ENCODE measurements around the gene GPX8. TPM values are rescaled to one million over a fixed set of nuclear protein-coding genes. Genes with fewer than 3 reads are reported as not detected.

Gene GPX8
- total and polyA plus RNA-seq, 2 of the 13 experiments (the other 11 are each of a cell fraction or from before 2014, with no cell fraction given), result 0.33 to 0.94 TPM

DNA sequence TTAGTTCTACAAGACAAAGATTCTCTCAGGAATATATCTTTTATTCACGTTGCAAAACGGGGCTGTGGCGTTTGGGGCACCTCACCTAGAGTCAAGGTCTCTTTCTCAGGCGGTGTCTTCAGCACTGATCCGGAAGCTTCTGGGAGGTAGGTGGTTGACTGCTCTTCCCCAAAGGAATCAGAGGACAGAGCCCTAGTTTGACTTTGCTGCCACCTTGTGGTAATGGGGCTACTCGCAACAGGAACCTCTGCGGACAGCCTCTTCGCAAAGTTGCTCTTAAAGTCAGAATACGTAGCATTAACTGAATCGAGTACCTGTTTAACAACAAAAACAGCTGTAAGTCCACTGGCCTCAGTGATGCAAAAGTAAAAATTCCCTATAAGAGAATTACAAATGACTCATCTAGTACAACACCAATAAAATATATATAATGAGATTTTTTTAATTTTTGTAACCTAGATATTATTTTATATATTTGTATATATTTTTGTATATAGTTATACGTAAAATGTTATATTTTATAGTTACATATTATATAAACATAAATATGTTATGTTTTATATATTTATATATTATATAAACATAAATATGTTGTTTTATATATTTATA lies 13.3 kb upstream of the GPX8 start (continued):
- TF ChIP-seq, protein P1, sequence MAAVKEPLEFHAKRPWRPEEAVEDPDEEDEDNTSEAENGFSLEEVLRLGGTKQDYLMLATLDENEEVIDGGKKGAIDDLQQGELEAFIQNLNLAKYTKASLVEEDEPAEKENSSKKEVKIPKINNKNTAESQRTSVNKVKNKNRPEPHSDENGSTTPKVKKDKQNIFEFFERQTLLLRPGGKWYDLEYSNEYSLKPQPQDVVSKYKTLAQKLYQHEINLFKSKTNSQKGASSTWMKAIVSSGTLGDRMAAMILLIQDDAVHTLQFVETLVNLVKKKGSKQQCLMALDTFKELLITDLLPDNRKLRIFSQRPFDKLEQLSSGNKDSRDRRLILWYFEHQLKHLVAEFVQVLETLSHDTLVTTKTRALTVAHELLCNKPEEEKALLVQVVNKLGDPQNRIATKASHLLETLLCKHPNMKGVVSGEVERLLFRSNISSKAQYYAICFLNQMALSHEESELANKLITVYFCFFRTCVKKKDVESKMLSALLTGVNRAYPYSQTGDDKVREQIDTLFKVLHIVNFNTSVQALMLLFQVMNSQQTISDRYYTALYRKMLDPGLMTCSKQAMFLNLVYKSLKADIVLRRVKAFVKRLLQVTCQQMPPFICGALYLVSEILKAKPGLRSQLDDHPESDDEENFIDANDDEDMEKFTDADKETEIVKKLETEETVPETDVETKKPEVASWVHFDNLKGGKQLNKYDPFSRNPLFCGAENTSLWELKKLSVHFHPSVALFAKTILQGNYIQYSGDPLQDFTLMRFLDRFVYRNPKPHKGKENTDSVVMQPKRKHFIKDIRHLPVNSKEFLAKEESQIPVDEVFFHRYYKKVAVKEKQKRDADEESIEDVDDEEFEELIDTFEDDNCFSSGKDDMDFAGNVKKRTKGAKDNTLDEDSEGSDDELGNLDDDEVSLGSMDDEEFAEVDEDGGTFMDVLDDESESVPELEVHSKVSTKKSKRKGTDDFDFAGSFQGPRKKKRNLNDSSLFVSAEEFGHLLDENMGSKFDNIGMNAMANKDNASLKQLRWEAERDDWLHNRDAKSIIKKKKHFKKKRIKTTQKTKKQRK (IDR thresholded peaks at IDR 0.05; ENCODE audit: low read length), result no peak
- TF ChIP-seq, protein P2, sequence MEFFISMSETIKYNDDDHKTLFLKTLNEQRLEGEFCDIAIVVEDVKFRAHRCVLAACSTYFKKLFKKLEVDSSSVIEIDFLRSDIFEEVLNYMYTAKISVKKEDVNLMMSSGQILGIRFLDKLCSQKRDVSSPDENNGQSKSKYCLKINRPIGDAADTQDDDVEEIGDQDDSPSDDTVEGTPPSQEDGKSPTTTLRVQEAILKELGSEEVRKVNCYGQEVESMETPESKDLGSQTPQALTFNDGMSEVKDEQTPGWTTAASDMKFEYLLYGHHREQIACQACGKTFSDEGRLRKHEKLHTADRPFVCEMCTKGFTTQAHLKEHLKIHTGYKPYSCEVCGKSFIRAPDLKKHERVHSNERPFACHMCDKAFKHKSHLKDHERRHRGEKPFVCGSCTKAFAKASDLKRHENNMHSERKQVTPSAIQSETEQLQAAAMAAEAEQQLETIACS (CRISPR knock-in tag; IDR thresholded peaks at IDR 0.05), result no peak
- TF ChIP-seq KDM1A (CRISPR knock-in tag; IDR thresholded peaks at IDR 0.05), result no peak
- TF ChIP-seq ZEB1 (IDR thresholded peaks at IDR 0.05; ENCODE audit: insufficient replicate concordance, low read depth), result no peak
- TF ChIP-seq XBP1 (CRISPR knock-in tag; IDR thresholded peaks at IDR 0.05), result no peak
- TF ChIP-seq GATAD1 (CRISPR knock-in tag; IDR thresholded peaks at IDR 0.05), result 0 out of 2 replicates have a peak, but pooled peaks have one; percentile 15
- TF ChIP-seq ZBTB38 (CRISPR knock-in tag; IDR thresholded peaks at IDR 0.05), result no peak
- TF ChIP-seq, protein P3, sequence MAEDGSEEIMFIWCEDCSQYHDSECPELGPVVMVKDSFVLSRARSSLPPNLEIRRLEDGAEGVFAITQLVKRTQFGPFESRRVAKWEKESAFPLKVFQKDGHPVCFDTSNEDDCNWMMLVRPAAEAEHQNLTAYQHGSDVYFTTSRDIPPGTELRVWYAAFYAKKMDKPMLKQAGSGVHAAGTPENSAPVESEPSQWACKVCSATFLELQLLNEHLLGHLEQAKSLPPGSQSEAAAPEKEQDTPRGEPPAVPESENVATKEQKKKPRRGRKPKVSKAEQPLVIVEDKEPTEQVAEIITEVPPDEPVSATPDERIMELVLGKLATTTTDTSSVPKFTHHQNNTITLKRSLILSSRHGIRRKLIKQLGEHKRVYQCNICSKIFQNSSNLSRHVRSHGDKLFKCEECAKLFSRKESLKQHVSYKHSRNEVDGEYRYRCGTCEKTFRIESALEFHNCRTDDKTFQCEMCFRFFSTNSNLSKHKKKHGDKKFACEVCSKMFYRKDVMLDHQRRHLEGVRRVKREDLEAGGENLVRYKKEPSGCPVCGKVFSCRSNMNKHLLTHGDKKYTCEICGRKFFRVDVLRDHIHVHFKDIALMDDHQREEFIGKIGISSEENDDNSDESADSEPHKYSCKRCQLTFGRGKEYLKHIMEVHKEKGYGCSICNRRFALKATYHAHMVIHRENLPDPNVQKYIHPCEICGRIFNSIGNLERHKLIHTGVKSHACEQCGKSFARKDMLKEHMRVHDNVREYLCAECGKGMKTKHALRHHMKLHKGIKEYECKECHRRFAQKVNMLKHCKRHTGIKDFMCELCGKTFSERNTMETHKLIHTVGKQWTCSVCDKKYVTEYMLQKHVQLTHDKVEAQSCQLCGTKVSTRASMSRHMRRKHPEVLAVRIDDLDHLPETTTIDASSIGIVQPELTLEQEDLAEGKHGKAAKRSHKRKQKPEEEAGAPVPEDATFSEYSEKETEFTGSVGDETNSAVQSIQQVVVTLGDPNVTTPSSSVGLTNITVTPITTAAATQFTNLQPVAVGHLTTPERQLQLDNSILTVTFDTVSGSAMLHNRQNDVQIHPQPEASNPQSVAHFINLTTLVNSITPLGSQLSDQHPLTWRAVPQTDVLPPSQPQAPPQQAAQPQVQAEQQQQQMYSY (CRISPR knock-in tag; IDR thresholded peaks at IDR 0.05), result no peak
- no peak for TF ChIP-seq MAFK (conservative IDR thresholded peaks at IDR 0.05 in 1 of 2, IDR thresholded peaks at IDR 0.05 in 1 of 2; ENCODE audit: low read length in 2 of 2)
- TF ChIP-seq ELF1 (CRISPR knock-in tag; IDR thresholded peaks at IDR 0.05), result 0 out of 2 replicates have a peak, but pooled peaks have one; percentile 11
- TF ChIP-seq KDM5A (IDR thresholded peaks at IDR 0.05; ENCODE audit: borderline replicate concordance, low read length), result no peak
- TF ChIP-seq ARID2 (CRISPR knock-in tag; IDR thresholded peaks at IDR 0.05; ENCODE audit: borderline replicate concordance), result no peak
- no peak for TF ChIP-seq SOX5 (CRISPR knock-in tag; IDR thresholded peaks at IDR 0.05; ENCODE audit: borderline replicate concordance)
- no peak for TF ChIP-seq ZNF775 (CRISPR knock-in tag; IDR thresholded peaks at IDR 0.05; ENCODE audit: borderline replicate concordance)
- no peak for TF ChIP-seq SAFB2 (CRISPR knock-in tag; IDR thresholded peaks at IDR 0.05; ENCODE audit: borderline replicate concordance, low read depth)
- TF ChIP-seq ZSCAN31 (CRISPR knock-in tag; IDR thresholded peaks at IDR 0.05; ENCODE audit: low read depth), result no peak
- no peak for TF ChIP-seq ZNF251 (CRISPR knock-in tag; IDR thresholded peaks at IDR 0.05)
- no peak for TF ChIP-seq KLF12 (CRISPR knock-in tag; IDR thresholded peaks at IDR 0.05; ENCODE audit: borderline replicate concordance)
- no peak for TF ChIP-seq YEATS2 (CRISPR knock-in tag; IDR thresholded peaks at IDR 0.05; ENCODE audit: borderline replicate concordance)
- TF ChIP-seq ZNF292 (CRISPR knock-in tag; IDR thresholded peaks at IDR 0.05; ENCODE audit: borderline replicate concordance, low read depth), result no peak
- no peak for TF ChIP-seq ZNF564 (CRISPR knock-in tag; IDR thresholded peaks at IDR 0.05)
- no peak for TF ChIP-seq MLLT10 (CRISPR knock-in tag; IDR thresholded peaks at IDR 0.05)
- no peak for TF ChIP-seq ZNF136 (CRISPR knock-in tag; IDR thresholded peaks at IDR 0.05; ENCODE audit: low read depth)
- TF ChIP-seq ZNF766 (CRISPR knock-in tag; IDR thresholded peaks at IDR 0.05; ENCODE audit: borderline replicate concordance), result no peak

All from HepG2 (cell line).